GM21423 (cell line): ENCODE measurements around the gene NT5E.
"Not testable (repeated sequence)": the region's sequence is repeated elsewhere in the genome, so short reads cannot be mapped to it uniquely, and the experiment has no call there.

Experiments
- ATAC-seq: cut with Tn5 transposase; IDR thresholded peaks from one replicate; pipeline ENCODE4 v1.9.1; 2021; ENCODE audit warnings: mild to moderate bottlenecking, moderate library complexity; ENCODE audit not compliant: unreplicated experiment

Gene NT5E

GRCh38 chr6:85449818-85450759 is at the start of gene NT5E:
NT5E (plus strand) TSS chr6:85450083; CDS start chr6:85450140, 57 bp downstream.
- ATAC-seq = peak; percentile 78

- no peak for ATAC-seq
Measured at GRCh38 chr6:85400331-85400730, 49.6 kb upstream of the NT5E start.

DNA sequence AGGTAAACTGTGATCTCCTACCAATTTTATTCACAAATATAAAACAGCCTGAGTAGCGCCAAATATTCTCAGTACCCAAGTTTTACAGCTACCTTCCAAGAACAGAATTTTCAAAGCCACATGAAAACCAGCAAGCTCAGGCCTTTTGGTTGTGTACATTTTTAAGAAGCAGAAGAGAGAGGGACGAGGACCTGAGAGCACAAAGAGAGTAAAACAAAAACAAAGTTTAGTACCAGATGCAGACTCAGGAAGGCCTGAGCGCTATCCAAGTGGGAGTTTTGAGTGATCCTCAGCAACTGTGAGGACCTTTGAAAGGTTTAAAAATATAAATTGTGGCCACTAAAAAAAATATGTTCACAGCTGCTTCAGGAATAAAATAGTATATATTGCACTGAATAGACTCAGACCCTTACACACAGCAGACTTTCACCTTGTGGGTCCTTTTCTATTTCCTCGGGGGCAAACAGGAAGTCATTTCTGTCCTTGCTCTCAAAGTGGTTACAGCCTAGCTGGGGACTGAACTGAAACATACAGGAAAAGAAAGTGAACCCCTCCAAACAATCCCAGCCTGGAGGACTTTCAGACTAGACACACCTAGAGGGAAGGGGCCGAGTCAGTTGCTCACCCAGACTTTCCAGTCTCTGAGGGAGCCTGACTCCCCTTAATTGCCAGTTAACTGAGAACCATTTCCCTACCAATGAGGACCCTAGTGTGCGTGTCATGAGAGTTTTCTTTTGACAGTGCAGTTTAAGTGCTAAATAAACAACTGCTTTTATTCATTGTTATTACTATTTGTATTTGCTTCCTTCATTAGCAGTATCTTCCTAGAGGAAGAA is 48.5 kb upstream of the NT5E start:
- peak; percentile 38 for ATAC-seq

DNA sequence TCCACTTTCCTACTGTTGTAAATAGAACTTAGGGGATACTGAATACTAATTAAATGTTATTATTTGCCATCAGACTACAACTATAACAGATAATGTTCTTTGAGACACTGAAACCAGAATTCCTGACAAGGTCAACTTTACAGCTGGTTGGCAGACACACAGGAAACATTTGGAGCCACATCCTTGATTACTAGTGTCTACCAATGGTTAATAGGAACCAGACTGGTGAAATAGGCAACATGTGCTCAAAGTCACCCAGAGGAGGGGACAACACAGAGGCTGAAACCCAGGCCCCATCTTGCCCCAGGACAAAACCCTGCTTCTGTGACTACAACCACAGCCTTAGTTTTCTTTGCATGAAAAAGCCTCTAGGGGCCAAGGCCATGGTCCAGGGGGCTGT is 47.8 kb upstream of the NT5E start:
- ATAC-seq = no peak

- ATAC-seq = no peak
Measured at GRCh38 chr6:85402922-85403321, 47.0 kb upstream of the NT5E start.

DNA sequence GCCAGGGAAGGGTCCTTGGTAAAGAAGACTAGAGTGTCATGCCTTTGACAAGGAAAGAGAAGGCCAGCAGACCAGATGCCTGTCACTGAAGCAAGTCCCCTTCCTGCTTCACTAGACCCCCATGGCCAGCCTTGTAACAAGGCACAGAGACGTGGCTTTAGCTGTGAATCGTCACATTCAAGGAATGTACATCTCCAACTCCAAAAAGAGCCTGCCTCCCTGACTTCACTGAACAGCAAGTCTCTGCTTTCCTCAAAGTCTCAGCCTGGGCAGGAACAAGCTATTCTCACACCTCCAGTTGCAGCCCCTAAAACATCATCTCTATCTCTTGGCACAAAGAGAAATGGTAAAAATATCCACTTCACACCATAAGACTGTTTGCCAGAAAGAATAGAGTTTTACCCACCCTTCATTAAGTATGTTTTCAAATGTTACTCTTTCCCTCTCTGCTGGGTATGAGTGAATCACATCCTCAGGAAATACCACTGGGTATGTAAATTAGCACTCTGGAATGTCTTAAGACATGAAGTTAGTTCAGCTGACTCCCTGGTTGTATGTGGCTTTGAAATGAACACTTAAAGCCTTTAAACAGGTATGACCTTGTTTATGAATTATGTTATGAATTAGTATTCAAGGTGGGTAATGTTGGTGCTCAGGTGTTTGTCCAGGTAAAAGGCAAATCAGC is 46.4 kb upstream of the NT5E start:
- no peak for ATAC-seq

GRCh38 chr6:85404016-85404563 is 45.8 kb upstream of the NT5E start:
- ATAC-seq = not testable (repeated sequence)

DNA sequence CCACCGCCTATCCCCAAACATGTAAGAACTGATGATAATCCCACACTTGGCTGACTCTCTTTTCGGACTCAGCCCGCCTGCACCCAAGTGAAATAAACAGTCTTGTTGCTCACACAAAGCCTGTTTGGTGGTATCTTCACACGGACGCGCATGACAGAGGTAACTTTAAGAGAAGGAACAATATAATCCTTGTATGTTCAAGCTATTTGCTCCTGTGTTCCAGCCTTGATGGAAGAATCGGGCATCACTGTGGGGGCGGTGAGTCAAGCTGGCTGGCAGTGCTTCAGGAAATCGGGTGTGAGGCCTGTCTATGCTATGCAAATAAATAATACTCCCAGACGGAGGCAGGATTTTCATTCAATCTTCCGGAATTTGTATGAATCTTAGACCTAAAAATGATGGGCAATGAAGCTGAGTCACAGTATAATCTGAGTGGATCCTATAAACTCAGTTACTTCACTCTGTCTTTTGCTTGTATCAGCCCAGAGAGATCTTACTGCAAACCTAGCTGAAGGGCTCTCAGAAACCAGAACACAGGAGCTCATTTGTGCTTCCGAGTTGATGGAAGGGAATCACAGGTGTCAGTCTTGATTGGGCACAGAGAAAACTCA is 45.2 kb upstream of the NT5E start:
- ATAC-seq = peak; percentile 17

GRCh38 chr6:85405175-85405852 is 44.6 kb upstream of the NT5E start:
- ATAC-seq = peak; percentile 66

GRCh38 chr6:85405853-85406198 is 44.1 kb upstream of the NT5E start:
- ATAC-seq = peak; percentile 7

DNA sequence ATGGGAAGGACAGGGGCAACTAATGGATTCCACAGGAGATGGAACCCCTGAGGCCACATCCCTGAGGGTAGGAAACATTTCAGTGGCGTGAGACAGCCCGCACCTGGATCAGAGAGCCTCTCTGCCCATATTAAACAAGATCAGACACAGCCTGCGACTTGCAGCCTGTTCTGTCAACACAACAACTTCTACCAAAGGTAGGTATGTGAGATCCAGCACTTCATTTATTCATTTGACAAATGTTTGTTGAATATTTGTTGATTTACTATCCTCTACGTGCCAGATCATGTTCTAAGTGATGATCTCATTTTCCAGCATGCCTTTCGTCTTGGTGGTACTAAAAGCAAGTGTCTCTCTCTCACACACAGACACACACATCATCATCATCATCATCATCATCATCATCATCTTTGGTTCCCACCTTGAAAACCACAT is 43.2 kb upstream of the NT5E start:
- ATAC-seq = no peak

DNA sequence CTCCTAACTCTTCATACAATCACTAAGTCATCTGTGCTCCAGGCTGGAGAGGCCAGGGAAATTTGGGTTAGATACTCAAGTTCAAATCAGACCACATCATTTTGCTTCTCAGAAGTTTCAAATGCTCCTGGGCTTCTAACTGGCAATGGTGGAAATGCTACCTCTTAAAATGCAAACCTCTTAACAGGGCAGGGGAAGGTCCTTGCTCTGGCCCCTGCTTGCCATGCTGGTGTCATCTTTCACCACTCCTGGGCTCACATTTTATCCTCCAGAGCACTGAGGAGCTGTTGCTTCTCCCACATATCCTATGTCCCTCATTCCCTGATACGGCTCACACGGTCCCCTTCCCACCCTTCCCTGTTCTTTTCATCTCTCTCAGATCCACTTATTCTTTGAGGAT is 41.8 kb upstream of the NT5E start:
- ATAC-seq = no peak

DNA sequence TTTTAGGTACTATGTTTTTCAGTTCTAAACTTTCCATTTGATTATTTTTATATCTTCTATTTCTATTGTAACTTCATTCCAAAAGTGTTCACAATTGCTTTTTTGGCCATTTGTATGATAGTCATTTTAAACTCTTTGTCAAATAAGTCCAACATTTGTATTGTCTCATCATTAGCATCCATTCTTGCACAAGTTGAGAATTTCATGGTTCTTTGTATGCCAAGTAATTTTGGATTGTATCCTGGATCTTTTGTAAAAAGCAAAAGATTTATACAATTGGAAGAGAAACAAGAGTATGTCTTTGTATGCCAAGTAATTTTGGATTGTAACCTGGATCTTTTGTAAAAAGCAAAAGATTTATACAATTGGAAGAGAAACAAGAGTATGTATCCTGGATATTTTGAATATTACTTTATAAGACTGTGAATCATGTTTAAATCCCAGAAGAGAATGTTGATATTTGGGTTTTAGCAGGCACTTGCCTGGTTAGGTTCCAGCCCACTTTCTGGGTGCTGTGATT is 36.9 kb upstream of the NT5E start:
- ATAC-seq = no peak

- no peak for ATAC-seq
Measured at GRCh38 chr6:85416049-85416448, 33.8 kb upstream of the NT5E start.

- no peak for ATAC-seq
Measured at GRCh38 chr6:85416766-85417165, 33.1 kb upstream of the NT5E start.

DNA sequence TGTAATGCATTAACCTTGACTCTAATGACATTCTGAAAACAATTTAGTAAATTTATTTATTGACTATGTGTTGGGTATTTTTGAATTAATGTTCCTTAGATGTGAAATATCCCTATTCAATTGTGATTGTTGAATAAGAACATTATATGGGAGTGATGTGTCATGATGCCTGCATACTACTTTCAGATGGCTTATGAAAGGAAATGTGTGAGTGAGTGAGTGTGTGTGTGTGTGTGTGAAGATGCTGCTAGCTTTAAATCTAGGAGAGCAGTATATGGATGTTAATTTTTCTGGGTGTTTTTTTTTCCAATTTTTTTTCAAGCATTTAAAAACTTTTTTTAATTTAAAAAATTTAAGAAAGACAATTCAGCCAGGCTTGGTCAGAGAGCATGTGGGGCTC is 32.5 kb upstream of the NT5E start:
- no peak for ATAC-seq

DNA sequence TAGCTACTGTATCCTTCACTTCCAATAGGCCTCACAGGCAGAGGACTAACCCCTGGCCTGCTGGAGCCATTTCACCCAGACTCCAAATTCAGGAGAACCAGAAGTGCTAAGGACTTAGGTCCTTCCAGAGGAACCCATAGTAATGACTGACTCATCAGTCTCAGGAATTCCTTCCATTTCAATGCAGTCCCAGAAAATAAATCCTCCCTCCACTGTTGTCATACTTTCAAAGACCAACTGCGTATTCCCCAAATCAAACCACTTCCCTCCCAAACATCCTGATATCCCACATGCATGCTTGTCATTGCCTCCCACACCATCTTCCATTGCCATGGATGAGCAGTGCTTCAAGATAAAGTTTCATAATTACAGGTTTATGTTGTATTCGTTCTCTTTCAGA is 31.8 kb upstream of the NT5E start:
- ATAC-seq = no peak

- ATAC-seq = peak; percentile 68
Measured at GRCh38 chr6:85419046-85419759, 30.7 kb upstream of the NT5E start.

DNA sequence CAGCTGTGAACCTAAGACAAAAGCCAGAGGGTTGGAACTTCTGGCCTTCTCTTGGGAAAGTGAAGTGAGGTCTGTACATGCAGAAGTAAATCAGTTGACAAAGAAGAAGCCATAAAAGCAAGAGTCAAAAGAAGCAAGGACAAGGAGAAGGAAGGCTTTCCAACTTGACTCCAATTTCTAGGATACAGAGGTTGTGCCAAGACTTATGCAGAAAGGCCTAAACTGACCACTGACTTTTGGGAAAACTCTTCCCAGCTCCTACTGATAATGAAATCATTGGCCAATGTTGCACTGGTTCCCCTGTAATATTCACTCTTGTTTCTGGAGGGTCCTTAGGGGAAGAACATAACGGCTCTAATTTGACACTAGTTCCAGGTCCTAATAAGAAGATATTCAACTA is 29.3 kb upstream of the NT5E start:
- no peak for ATAC-seq
